ENCODE results near the gene SHISA6. TPM values are rescaled to one million over a fixed set of nuclear protein-coding genes. Genes with fewer than 3 reads are reported as not detected.

The SHISA6 gene
- total RNA-seq, 4 donors from 2014 or later = 0.51 to 1.9 (median 1.1) TPM

- TF ChIP-seq, protein P1, sequence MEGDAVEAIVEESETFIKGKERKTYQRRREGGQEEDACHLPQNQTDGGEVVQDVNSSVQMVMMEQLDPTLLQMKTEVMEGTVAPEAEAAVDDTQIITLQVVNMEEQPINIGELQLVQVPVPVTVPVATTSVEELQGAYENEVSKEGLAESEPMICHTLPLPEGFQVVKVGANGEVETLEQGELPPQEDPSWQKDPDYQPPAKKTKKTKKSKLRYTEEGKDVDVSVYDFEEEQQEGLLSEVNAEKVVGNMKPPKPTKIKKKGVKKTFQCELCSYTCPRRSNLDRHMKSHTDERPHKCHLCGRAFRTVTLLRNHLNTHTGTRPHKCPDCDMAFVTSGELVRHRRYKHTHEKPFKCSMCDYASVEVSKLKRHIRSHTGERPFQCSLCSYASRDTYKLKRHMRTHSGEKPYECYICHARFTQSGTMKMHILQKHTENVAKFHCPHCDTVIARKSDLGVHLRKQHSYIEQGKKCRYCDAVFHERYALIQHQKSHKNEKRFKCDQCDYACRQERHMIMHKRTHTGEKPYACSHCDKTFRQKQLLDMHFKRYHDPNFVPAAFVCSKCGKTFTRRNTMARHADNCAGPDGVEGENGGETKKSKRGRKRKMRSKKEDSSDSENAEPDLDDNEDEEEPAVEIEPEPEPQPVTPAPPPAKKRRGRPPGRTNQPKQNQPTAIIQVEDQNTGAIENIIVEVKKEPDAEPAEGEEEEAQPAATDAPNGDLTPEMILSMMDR (IDR thresholded peaks at IDR 0.05; ENCODE audit: low read depth) = no peak
These were observed 304.0 kb downstream of the SHISA6 start for GRCh38 chr17:11545002-11545401.

DNA sequence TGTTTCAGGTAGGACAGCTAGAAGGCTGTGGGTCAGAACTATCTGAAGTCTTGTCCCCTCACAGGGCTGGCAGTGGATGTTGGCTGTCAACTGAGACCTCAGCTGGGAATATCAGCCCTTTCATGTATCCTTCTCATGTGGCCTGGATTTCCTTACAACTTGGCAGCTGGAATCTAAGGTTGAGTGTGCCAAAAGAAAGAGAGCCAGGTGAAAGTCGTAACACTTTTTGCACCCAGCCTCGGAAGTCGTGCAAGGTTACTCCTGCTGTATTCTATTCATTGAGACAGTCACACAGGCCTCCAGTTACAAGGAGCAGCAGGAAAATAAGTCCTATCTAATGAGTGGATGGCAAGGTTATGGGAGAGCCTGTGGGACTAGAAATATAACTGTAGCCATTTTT is 304.7 kb downstream of the SHISA6 start:
- TF ChIP-seq, protein P1 (IDR thresholded peaks at IDR 0.05; ENCODE audit: low read depth) = no peak

DNA sequence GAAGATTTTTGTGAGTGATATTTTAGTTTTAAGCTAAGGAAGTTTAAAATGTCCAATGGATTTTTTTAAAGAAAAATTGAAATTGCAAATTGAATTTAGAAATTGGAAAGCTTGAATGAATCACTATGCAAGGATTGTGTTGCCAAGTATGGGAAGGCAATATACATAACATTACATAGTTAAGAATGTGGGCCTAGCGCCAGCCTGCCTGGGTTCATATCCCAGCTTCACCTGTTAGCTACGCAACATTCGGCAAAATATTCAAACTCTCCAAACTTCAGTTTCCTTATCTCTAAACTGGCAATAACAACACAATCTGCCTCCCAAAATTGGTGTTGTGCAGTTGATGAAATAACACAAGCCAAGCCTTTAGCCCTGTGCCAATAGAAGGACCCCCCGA is 306.8 kb downstream of the SHISA6 start:
- TF ChIP-seq, protein P1 (IDR thresholded peaks at IDR 0.05; ENCODE audit: low read depth) = no peak

DNA sequence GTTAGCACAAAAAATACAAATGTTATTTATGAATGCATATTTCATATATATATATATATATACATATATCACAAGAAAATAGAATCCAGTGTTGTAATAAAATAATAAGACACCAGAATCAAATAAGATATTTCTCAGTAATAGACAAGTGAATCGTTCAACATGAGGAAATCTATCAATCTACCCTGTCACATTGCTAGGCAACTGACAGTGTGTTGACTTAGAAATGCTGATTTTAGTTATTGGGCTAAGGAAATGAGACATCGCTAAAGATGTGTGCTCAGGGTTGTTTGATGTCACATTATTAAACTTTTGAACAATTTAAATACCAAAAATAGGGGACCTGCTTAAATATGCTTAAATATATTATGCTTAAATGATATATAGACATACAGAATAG is 307.4 kb downstream of the SHISA6 start:
- TF ChIP-seq, protein P1 (IDR thresholded peaks at IDR 0.05; ENCODE audit: low read depth) = no peak

GRCh38 chr17:11550431-11550830 is 309.4 kb downstream of the SHISA6 start:
- TF ChIP-seq, protein P1 (IDR thresholded peaks at IDR 0.05; ENCODE audit: low read depth) = no peak

DNA sequence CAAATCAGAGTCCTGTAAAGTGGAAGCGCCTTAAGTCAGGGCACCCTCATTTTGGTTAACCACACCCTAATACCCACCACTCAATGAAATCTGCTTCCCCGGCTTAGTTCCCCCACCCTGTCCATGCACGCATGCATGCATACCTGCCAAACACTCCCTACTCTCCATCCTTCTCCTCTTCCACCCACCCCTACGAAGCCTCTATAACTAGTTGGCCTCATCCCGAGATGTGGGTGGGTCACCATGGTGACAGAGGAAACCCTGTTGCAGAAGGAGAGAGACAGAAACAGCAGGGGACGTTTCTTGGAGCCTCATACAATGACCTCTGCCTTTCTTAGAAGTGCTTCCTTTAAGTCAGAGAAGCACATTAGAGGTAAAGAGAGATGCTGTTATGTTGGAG is 310.4 kb downstream of the SHISA6 start:
- TF ChIP-seq, protein P1 (IDR thresholded peaks at IDR 0.05; ENCODE audit: low read depth) = no peak

DNA sequence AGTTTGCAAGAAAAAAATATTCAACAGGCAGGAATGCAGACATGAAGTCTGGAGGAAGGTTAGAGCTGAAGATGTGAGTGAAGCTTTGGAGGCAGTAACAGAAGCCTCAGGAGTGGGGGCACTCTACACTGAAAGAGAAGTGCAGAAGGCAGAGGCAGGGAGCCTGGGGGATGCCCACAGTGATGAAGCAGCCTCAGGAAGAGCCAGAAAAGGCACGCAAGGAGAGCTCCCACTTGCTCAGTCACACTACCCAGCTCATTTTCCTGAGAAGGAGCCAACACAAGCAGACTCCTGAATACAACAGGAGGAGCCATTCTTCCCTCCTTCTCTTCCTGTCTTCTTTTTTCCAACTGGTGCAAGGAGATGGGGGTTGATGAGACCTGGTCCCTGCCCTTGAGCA is 312.1 kb downstream of the SHISA6 start:
- TF ChIP-seq, protein P1 (IDR thresholded peaks at IDR 0.05; ENCODE audit: low read depth) = no peak

All from subcutaneous adipose tissue (tissue), 4 donors.